ACC112 (cell line): ENCODE measurements around the gene EGLN2.
"Not testable (repeated sequence)": the region's sequence is repeated elsewhere in the genome, so short reads cannot be mapped to it uniquely, and the experiment has no call there.

Experiments
- H2AFZ ChIP-seq: fragments of 200-600 bp; sonication (generic); one replicate; pipeline ENCODE4 v1.6.0; 2017; ENCODE audit warnings: antibody characterized with exemption, low read length; ENCODE audit not compliant: unreplicated experiment
- H3K27ac ChIP-seq: fragments of 200-600 bp; sonication (generic); 2 replicates; pipeline ENCODE4 v1.5.1; 2014; ENCODE audit warnings: low read depth, mild to moderate bottlenecking, antibody characterized with exemption, low read length, moderate library complexity
- H3K27me3 ChIP-seq: fragments of 200-600 bp; sonication (generic); 2 replicates; pipeline ENCODE4 v1.6.1; 2014; ENCODE audit warnings: mild to moderate bottlenecking, antibody characterized with exemption, low read length, moderate library complexity, mixed read lengths; ENCODE audit not compliant: insufficient read depth
- H3K36me3 ChIP-seq: fragments of 200-600 bp; sonication (generic); 2 replicates; pipeline ENCODE4 v1.6.1; 2016; ENCODE audit warnings: mild to moderate bottlenecking, antibody characterized with exemption, low read length, moderate library complexity, mixed read lengths; ENCODE audit not compliant: insufficient read depth
- H3K4me1 ChIP-seq: fragments of 200-600 bp; sonication (generic); one replicate; pipeline ENCODE4 v1.6.1; 2016; ENCODE audit warnings: low read length, mixed read lengths; ENCODE audit not compliant: insufficient read depth, unreplicated experiment, control insufficient read depth
- H3K4me3 ChIP-seq: fragments of 200-600 bp; sonication (generic); 2 replicates; pipeline ENCODE4 v1.5.1; 2014; ENCODE audit warnings: mild to moderate bottlenecking, low read depth, low read length
- H3K79me2 ChIP-seq: fragments of 200-600 bp; sonication (generic); one replicate; pipeline ENCODE4 v1.6.0; 2016; ENCODE audit warnings: low read length; ENCODE audit not compliant: control insufficient read depth, unreplicated experiment, insufficient read depth

EGLN2 gene

GRCh38 chr19:40759352-40759751, 39.6 kb upstream of the EGLN2 start:
- no peak overlapping the region for H3K4me3 ChIP-seq
- no peak overlapping the region for H3K27ac ChIP-seq
- H2AFZ ChIP-seq: no peak overlapping the region
- peaks cover 34% of the 10 kb centered on the region for H3K79me2 ChIP-seq
- peaks cover 8% of the 10 kb centered on the region for H3K4me1 ChIP-seq
- H3K27me3 ChIP-seq: no peaks in the 10 kb centered on the region
- peaks cover 20% of the 10 kb centered on the region; the same call in 1 of the 2 replicates for H3K36me3 ChIP-seq

DNA sequence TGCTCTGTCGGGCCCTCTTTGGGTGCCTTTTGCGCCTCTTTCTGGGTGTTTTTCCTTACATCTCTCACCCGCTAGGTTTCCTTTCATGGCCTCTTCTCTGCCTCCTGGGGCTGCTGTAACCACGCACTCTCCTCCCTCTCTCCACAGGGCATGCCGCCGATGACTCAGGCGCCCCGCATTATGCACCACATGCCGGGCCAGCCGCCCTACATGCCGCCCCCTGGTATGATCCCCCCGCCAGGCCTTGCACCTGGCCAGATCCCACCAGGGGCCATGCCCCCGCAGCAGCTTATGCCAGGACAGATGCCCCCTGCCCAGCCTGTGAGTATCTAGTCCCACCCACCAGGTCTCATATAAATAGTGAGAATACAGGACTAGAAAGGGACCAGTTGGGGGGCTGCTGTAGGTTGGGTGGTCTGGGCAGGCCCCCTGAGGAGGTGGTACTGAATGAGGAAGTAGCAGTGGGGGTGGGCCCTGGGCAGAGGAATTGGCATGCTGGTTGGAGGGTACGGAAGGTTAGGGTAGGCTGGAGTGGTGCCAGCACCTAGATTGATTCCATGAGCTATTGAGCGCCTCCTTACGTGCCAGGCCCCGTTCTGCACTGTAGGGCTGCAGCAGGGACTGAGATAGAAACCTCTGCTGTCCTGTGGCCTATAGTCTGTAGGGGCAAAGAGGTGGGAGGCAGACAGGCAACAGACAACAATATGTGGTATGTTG, 36.1 kb upstream of the EGLN2 start:
- no peak overlapping the region for H3K27ac ChIP-seq
- H3K4me3 ChIP-seq: no peak overlapping the region
- H3K79me2 ChIP-seq: peaks cover 3% of the 10 kb centered on the region
- H3K27me3 ChIP-seq: no peaks in the 10 kb centered on the region
- peaks cover 14% of the 10 kb centered on the region; the same call in 1 of the 2 replicates for H3K36me3 ChIP-seq
- no peak overlapping the region for H2AFZ ChIP-seq
- no peaks in the 10 kb centered on the region for H3K4me1 ChIP-seq

DNA sequence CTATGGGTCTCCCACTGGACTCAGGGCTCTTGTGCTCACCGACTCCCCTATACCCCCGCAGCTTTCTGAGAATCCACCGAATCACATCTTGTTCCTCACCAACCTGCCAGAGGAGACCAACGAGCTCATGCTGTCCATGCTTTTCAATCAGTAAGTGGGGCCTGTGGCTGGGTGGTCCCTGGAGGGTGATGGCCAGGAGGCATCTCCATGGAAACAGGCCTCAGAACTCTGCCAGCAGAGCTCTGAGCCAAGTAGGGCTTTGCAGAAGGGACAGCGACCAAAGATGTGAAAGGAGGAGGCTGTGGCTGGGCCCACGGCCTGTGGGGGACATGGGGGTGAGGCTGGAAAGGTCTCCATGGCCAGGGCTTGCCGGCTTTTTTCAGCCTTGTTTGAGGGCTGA, 35.5 kb upstream of the EGLN2 start:
- no peaks in the 10 kb centered on the region for H3K4me1 ChIP-seq
- no peaks in the 10 kb centered on the region for H3K27me3 ChIP-seq
- peaks cover 10% of the 10 kb centered on the region; the same call in 1 of the 2 replicates for H3K36me3 ChIP-seq
- no peak overlapping the region for H3K4me3 ChIP-seq
- H3K79me2 ChIP-seq: no peaks in the 10 kb centered on the region
- H3K27ac ChIP-seq: no peak overlapping the region
- no peak overlapping the region for H2AFZ ChIP-seq

DNA sequence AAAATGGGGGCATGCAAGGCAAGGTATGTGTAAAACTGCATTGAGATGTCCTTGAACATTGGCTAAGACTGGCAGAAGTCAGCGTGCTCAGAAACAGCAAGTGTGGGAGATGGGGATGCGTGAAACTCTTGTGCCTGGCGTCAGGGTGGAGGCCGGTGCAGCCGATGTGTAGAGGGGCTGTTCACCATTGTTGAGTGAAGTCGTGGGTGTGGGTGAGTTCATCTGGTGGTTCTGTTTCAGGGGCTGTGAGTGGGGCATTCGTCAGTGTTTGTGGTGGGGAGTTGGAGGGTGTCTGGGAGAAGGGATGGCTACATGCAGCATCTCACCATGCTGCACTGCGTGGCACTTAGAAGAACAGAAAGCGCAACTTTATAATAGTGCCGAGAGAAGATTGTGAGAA, 35.0 kb upstream of the EGLN2 start:
- H3K4me1 ChIP-seq: no peaks in the 10 kb centered on the region
- no peak overlapping the region for H3K27ac ChIP-seq
- H3K36me3 ChIP-seq: peaks cover 10% of the 10 kb centered on the region; the same call in 1 of the 2 replicates
- H3K4me3 ChIP-seq: no peak overlapping the region
- H3K79me2 ChIP-seq: no peaks in the 10 kb centered on the region
- H3K27me3 ChIP-seq: no peaks in the 10 kb centered on the region
- H2AFZ ChIP-seq: no peak overlapping the region

- H3K36me3 ChIP-seq, H3K4me3 ChIP-seq, H3K27me3 ChIP-seq, H3K79me2 ChIP-seq, H2AFZ ChIP-seq, H3K27ac ChIP-seq, H3K4me1 ChIP-seq: not testable (repeated sequence)
These were observed 32.6 kb upstream of the EGLN2 start for GRCh38 chr19:40766385-40766784.

DNA sequence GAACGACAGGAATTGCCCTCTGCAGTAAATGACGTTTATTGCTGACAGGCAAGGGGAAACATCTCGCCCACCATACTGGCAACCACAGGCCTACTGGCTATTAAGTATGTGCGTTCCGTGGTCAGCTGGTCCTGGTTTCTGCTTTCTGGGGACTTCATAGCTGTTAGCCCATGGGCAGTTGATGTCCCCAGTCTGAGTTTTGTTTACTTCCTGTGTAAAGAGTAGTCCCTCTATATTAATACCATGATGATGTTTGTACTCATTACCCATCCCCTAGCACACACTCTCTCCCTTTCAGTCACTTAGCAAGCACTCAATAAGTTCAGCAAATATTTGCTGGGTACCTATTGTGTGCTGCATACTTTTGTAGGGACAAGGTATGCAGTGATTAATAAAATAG, 30.1 kb upstream of the EGLN2 start:
- no peak overlapping the region for H3K4me3 ChIP-seq
- H3K79me2 ChIP-seq: no peaks in the 10 kb centered on the region
- H3K4me1 ChIP-seq: no peaks in the 10 kb centered on the region
- no peaks in the 10 kb centered on the region for H3K27me3 ChIP-seq
- no peak overlapping the region for H2AFZ ChIP-seq
- H3K36me3 ChIP-seq: 0 out of 2 replicates have a peak, but pooled peaks cover 1% of the 10 kb centered on the region
- no peak overlapping the region for H3K27ac ChIP-seq

GRCh38 chr19:40771101-40771862, 27.7 kb upstream of the EGLN2 start:
- H3K4me1 ChIP-seq, H3K36me3 ChIP-seq, H3K27me3 ChIP-seq, H3K27ac ChIP-seq, H3K4me3 ChIP-seq, H3K79me2 ChIP-seq, H2AFZ ChIP-seq: not testable (repeated sequence)

- Histone ChIP-seq H3K4me3 (no peak within 1 kb of the TSS), H3K36me3 (no peaks in the 10 kb centered on the region), H3K27ac (no peak within 1 kb of the TSS), H2AFZ (no peak within 1 kb of the TSS), H3K27me3 (no peaks in the 10 kb centered on the region), H3K4me1 (peaks cover 7% of the 10 kb centered on the region), H3K79me2 (no peaks in the 10 kb centered on the region)
These were observed 23.9 kb upstream of the EGLN2 start, which contains the start of gene MIA for GRCh38 chr19:40774916-40775631. Gene MIA (plus strand): TSS chr19:40775521. CDS start chr19:40775543, 22 bp downstream.

DNA sequence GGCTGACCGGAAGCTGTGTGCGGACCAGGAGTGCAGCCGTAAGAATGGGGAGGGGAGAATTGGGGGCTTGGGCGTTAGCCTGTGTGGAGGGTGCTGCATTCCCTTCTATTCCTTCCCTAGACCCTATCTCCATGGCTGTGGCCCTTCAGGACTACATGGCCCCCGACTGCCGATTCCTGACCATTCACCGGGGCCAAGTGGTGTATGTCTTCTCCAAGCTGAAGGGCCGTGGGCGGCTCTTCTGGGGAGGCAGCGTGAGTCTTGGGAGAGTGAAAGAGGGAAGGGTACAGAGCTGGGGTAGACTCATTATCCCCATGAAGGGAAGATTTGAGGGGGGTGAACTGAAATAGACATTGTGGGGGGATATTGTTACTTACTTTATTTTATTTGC, 23.4 kb upstream of the EGLN2 start:
- no peak overlapping the region for H3K4me3 ChIP-seq
- no peak overlapping the region for H2AFZ ChIP-seq
- H3K27me3 ChIP-seq: no peaks in the 10 kb centered on the region
- no peaks in the 10 kb centered on the region for H3K36me3 ChIP-seq
- H3K79me2 ChIP-seq: no peaks in the 10 kb centered on the region
- no peak overlapping the region for H3K27ac ChIP-seq
- H3K4me1 ChIP-seq: peaks cover 7% of the 10 kb centered on the region

DNA sequence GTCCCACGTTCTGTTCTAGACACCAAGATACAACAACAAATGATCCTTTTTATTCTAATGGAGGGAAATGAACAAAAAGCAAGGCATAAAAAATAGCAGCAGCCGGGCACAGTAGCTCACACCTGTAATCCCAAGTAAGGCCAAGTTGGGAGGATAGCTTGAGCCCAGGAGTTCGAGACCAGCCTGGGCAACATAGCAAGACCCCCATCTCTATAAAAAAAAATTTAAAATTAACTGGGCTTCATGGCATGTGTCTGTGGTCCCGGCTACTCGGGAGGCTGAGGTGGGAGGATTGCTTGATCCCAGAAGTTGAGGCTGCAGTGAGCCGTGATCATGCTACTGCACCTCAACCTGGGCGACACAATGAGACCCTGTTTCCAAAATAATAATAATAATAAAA, 22.6 kb upstream of the EGLN2 start:
- no peaks in the 10 kb centered on the region for H3K27me3 ChIP-seq
- no peaks in the 10 kb centered on the region for H3K79me2 ChIP-seq
- H3K27ac ChIP-seq: no peak overlapping the region
- H2AFZ ChIP-seq: no peak overlapping the region
- H3K36me3 ChIP-seq: no peaks in the 10 kb centered on the region
- peaks cover 7% of the 10 kb centered on the region for H3K4me1 ChIP-seq
- H3K4me3 ChIP-seq: no peak overlapping the region
